HG03064 (cell line): ENCODE measurements around the gene SLAMF1.
"Not testable (repeated sequence)": the region's sequence is repeated elsewhere in the genome, so short reads cannot be mapped to it uniquely, and the experiment has no call there.

Experiments used
- ATAC-seq: cut with Tn5 transposase; IDR thresholded peaks from one replicate; pipeline ENCODE4 v1.9.1; 2021; ENCODE audit warnings: low read depth; ENCODE audit not compliant: unreplicated experiment

Gene SLAMF1

GRCh38 chr1:160640359-160641123 lies 6.3 kb downstream of the SLAMF1 start:
- ATAC-seq, result no peak

- ATAC-seq, result no peak
Observed at GRCh38 chr1:160639652-160640051, 7.2 kb downstream of the SLAMF1 start.

- ATAC-seq, result no peak
Observed at GRCh38 chr1:160638926-160639325, 7.9 kb downstream of the SLAMF1 start.

- ATAC-seq, result no peak
Observed at GRCh38 chr1:160638540-160638857, 8.3 kb downstream of the SLAMF1 start.

- no peak for ATAC-seq
Observed at GRCh38 chr1:160637821-160638539, 8.9 kb downstream of the SLAMF1 start.

GRCh38 chr1:160637065-160637464 lies 9.8 kb downstream of the SLAMF1 start:
- ATAC-seq, result no peak

GRCh38 chr1:160636547-160636946 lies 10.3 kb downstream of the SLAMF1 start:
- ATAC-seq, result no peak

- no peak for ATAC-seq
Observed at GRCh38 chr1:160636076-160636475, 10.8 kb downstream of the SLAMF1 start.

GRCh38 chr1:160634543-160635491 lies 12.0 kb downstream of the SLAMF1 start:
- no peak for ATAC-seq

- no peak for ATAC-seq
Observed at GRCh38 chr1:160633330-160633903, 13.4 kb downstream of the SLAMF1 start.

GRCh38 chr1:160631983-160632625 lies 14.7 kb downstream of the SLAMF1 start:
- no peak for ATAC-seq

GRCh38 chr1:160630523-160631451 lies 16.1 kb downstream of the SLAMF1 start:
- ATAC-seq, result no peak

GRCh38 chr1:160629286-160630210 lies 17.3 kb downstream of the SLAMF1 start:
- ATAC-seq, result no peak

GRCh38 chr1:160628799-160629263 lies 18.0 kb downstream of the SLAMF1 start:
- ATAC-seq, result no peak

- ATAC-seq, result not testable (repeated sequence)
Observed at GRCh38 chr1:160627677-160628289, 19.1 kb downstream of the SLAMF1 start.

GRCh38 chr1:160626509-160627342 lies 20.1 kb downstream of the SLAMF1 start:
- no peak for ATAC-seq
